ENCODE measurements around the gene ACOX1.

The ACOX1 gene

DNA sequence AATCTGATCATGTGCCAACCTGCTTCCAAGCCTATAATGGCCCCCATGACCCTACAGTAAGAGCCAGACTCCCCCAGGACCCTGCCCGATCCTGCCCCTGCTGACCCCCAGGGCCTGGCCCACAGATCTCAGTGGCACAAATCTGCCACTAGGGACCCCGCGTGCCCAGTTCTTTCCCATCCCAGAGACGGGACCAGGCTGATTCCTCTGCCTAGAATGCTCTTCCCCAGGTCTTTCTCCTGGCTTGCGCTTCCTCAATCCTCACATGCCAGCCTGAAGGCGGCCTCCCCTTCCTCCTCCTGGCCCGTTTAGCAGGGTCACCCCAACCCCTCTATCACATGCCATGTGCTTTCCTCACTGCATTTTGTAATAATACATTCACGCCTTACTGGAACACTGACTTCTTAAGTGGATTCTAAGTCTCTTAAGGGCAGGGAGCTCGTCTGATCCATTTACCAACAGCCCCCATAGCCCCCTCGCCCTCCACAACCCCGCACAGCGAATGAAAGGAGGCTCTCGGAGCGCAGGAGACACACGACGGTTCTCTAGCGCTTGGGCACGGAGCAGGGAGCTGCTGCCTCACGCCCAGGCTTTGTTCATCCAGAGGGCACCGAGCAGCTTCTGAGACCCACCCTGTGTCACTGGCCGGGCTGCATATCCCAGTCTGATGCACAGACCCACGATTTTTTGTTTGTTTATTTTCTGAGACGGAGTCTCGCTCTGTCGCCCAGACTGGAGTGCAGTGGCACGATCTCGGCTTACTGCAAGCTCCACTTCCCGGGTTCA, 83.4 kb downstream of the ACOX1 start:
- peak; percentile 29 for DNase-seq (ENCODE audit: low read depth)
- peak; percentile 54 for TF ChIP-seq CTCF (conservative IDR thresholded peaks at IDR 0.05; ENCODE audit: low read length)

DNA sequence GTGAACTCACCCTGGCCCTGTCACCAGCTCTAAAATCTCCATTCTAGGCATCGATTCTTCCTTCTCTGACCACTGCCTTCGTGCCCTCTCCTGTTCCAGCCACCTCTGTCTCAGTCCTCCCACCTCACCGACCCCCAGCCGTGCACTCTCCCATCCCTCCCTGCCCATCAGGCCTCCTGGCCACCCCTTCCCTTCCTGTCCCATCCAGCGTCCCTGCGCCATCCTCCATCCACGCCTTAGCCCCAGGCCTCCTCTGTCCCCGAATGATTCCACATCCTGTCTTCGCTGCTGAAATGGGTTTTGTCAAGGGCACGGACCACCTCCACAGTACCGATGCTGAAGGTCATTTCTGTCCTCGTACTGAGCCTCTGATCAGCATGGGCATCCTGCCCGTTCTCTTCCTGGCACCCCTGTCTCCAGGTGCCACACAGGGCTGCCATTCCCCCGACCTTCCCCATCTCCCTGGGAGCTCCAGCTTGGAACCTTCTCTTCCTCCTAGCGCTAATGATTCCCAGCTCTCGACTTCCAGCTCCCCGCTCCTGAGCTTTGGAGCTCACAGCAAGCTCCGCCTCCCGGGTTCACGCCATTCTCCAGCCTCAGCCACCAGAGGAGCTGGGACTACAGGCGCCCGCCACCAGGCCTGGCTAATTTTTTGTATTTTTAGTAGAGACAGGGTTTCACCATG, 84.8 kb downstream of the ACOX1 start:
- no peak for DNase-seq (ENCODE audit: low read depth)
- no peak for TF ChIP-seq CTCF (conservative IDR thresholded peaks at IDR 0.05; ENCODE audit: low read length)

More for the DNA sequence above, 83.4 kb downstream of the ACOX1 start:
- H3K4me3 ChIP-seq (ENCODE audit: low read length) = peak overlapping the region; percentile 69

GRCh38 chr17:75893305-75894048, 85.5 kb downstream of the ACOX1 start:
- H3K4me3 ChIP-seq (ENCODE audit: low read length) = no peak overlapping the region
- TF ChIP-seq CTCF (conservative IDR thresholded peaks at IDR 0.05; ENCODE audit: low read length) = no peak
- DNase-seq (ENCODE audit: low read depth) = no peak

More for the DNA sequence above, 84.8 kb downstream of the ACOX1 start:
- no peak overlapping the region; the same call in 1 of the 2 replicates for H3K4me3 ChIP-seq (ENCODE audit: low read length)

GRCh38 chr17:75892556-75893224, 86.3 kb downstream of the ACOX1 start:
- no peak for DNase-seq (ENCODE audit: low read depth)
- TF ChIP-seq CTCF (conservative IDR thresholded peaks at IDR 0.05; ENCODE audit: low read length) = no peak
- no peak overlapping the region for H3K4me3 ChIP-seq (ENCODE audit: low read length)

DNA sequence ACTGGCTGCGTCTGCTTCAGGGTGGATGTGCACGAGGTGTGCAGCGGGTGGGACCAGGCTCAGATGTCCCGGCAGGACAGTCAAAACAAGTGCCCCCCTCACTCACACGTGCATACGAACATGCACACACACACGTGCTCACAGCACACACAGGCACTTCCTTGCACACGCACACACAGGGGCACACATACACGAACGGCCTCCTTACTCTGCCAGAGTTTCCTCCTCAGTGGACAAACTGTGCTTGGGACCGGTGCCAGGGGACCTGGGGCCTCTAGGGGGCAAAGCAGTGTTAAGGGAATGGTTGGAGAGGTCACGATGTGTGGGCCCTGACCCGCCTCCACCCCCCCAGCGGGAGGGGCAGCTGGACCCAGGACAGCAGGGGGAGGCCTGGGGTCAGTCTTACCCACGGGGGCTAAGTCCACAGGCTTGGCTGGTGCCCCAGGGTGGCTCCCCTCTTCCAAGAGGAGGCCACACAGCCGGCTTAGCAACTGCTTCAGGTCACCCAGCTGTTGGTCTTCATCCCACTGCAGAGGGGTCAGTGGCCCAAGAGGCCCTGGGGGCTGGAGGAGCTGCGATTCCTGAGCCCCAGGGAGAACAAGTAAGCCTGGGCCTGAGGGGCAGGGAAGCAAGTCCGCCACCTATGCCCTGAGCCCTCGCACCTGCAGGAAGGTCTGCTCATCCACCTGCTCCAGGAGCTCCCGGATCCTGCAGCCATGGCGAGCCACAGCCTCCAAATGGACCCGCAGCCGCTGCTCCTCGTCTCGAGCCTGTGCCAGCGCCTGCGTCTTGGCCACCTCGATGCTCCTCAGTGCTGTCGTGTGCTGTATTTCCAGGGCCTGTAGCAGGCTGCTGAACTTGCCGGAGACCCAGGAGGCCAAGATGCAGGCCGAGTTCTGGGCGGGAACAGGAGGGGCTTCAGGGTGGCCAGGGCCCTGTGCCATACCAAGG, 87.1 kb downstream of the ACOX1 start:
- no peak overlapping the region for H3K4me3 ChIP-seq (ENCODE audit: low read length)
- DNase-seq (ENCODE audit: low read depth) = no peak
- no peak for TF ChIP-seq CTCF (conservative IDR thresholded peaks at IDR 0.05; ENCODE audit: low read length)

Data from AG10803 (cell line).